ENCODE measurements around the gene MICB.

- TF ChIP-seq CTCF (IDR thresholded peaks at IDR 0.05) (no peak), FOXP4 (CRISPR knock-in tag; IDR thresholded peaks at IDR 0.05) (no peak), ZNF138 (CRISPR knock-in tag; conservative IDR thresholded peaks at IDR 0.05) (no peak), ZNF263 (CRISPR knock-in tag; IDR thresholded peaks at IDR 0.05; ENCODE audit: low read depth) (no peak), MAX (CRISPR knock-in tag; IDR thresholded peaks at IDR 0.05) (no peak), SMAD3 (CRISPR knock-in tag; IDR thresholded peaks at IDR 0.05; ENCODE audit: borderline replicate concordance) (no peak), USF1 (CRISPR knock-in tag; IDR thresholded peaks at IDR 0.05) (no peak)
Measured at GRCh38 chr6:31541059-31541657, 43.2 kb downstream of the MICB start.
